Measurements from ENCODE around the gene SYTL3.

- TF ChIP-seq CTCF (IDR thresholded peaks at IDR 0.05) (no peak), EZH2 (IDR thresholded peaks at IDR 0.05; ENCODE audit: borderline replicate concordance, insufficient read depth, low read depth, low read length, poor library complexity, severe bottlenecking) (no peak)
These were observed 109.2 kb downstream of the SYTL3 start for GRCh38 chr6:158758941-158759479.

Data from B cell (primary cell).